ENCODE data around the gene LHFPL3. TPM values are rescaled to one million over a fixed set of nuclear protein-coding genes. Genes with fewer than 3 reads are reported as not detected.

The LHFPL3 gene
- total and polyA plus RNA-seq, 2 donors (not counting 1 experiment from before 2014, with no cell fraction given) = not detected

GRCh38 chr7:104906556-104906955 lies 578.2 kb downstream of the LHFPL3 start:
- ChIA-PET POLR2A (no interaction called here), CTCF (interaction anchor here (1.0 to 3.7 kb wide), 2 partner anchors 12 to 23 kb away, joined by 5 to 23 read pairs; no protein-coding TSS in a partner anchor)
- no peak for TF ChIP-seq EZH2 (IDR thresholded peaks at IDR 0.05; ENCODE audit: borderline replicate concordance, insufficient read depth, low read depth, low read length, poor library complexity, severe bottlenecking)
- TF ChIP-seq, protein P1, sequence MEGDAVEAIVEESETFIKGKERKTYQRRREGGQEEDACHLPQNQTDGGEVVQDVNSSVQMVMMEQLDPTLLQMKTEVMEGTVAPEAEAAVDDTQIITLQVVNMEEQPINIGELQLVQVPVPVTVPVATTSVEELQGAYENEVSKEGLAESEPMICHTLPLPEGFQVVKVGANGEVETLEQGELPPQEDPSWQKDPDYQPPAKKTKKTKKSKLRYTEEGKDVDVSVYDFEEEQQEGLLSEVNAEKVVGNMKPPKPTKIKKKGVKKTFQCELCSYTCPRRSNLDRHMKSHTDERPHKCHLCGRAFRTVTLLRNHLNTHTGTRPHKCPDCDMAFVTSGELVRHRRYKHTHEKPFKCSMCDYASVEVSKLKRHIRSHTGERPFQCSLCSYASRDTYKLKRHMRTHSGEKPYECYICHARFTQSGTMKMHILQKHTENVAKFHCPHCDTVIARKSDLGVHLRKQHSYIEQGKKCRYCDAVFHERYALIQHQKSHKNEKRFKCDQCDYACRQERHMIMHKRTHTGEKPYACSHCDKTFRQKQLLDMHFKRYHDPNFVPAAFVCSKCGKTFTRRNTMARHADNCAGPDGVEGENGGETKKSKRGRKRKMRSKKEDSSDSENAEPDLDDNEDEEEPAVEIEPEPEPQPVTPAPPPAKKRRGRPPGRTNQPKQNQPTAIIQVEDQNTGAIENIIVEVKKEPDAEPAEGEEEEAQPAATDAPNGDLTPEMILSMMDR (IDR thresholded peaks at IDR 0.05) = no peak
- H3K4me1 ChIP-seq (ENCODE audit: control insufficient read depth in 2 of 2, insufficient read depth in 2 of 2, low read length in 2 of 2) = no peaks in the 10 kb centered on the region
- no peaks in the 10 kb centered on the region for H4K20me1 ChIP-seq (ENCODE audit: control insufficient read depth, insufficient read depth, low read length, poor library complexity, severe bottlenecking)
- H3K27me3 ChIP-seq (replicated peaks in 1 of 4; ENCODE audit: control extremely low read depth in 1 of 4, control insufficient read depth in 3 of 4, insufficient read depth in 4 of 4, low read length in 3 of 4) = peaks cover 0 to 11% (median 4%) of the 10 kb centered on the region in 4 experiments
- ATAC-seq (ENCODE audit: low read depth) (no peak), DNase-seq (no peak)
- no peak overlapping the region for H3K27ac ChIP-seq (ENCODE audit: low read length in 2 of 2)
- intact Hi-C loops (cut with micrococcal nuclease) = no loop called here
- H3K36me3 ChIP-seq (replicated peaks in 1 of 2; ENCODE audit: control extremely low read depth in 1 of 2, control insufficient read depth in 1 of 2, extremely low read depth in 1 of 2, insufficient read depth in 2 of 2, low read length in 1 of 2) = no peaks in the 10 kb centered on the region
- H3K9me3 Mint-ChIP-seq (ENCODE audit: insufficient read depth) = no peaks in the 10 kb centered on the region
- H3K4me2 ChIP-seq (replicated peaks; ENCODE audit: low read depth, low read length, poor library complexity, severe bottlenecking) = no peak overlapping the region
- no peaks in the 10 kb centered on the region for H3K9me3 ChIP-seq (ENCODE audit: control extremely low read depth in 1 of 3, control insufficient read depth in 2 of 3, insufficient read depth in 1 of 3, low read length in 2 of 3)
- whole genome bisulfite sequencing (ENCODE audit: insufficient coverage) = 94% methylated on average over 2 of the region's 4 CpGs
- H3K27ac Mint-ChIP-seq = no peak overlapping the region
- no peak overlapping the region for H3K4me3 Mint-ChIP-seq
- no peak overlapping the region for H3K9ac ChIP-seq (ENCODE audit: low read length)
- no peaks in the 10 kb centered on the region for H3K79me2 ChIP-seq (ENCODE audit: control insufficient read depth, insufficient read depth, low read length)
- peaks cover 16% of the 10 kb centered on the region for H3K27me3 Mint-ChIP-seq
- no peaks in the 10 kb centered on the region for H3K4me1 Mint-ChIP-seq
- H3K4me3 ChIP-seq (ENCODE audit: control extremely low read depth in 1 of 5, extremely low read depth in 1 of 5, insufficient read depth in 1 of 5, low read depth in 2 of 5, low read length in 4 of 5) = no peak overlapping the region
- H2AFZ ChIP-seq (ENCODE audit: insufficient read depth, low read depth, low read length, poor library complexity, severe bottlenecking) = no peak overlapping the region

GRCh38 chr7:104908636-104909035 lies 580.2 kb downstream of the LHFPL3 start:
- Mint-ChIP-seq H3K27ac (no peak overlapping the region), H3K4me1 (no peaks in the 10 kb centered on the region), H3K27me3 (peaks cover 12% of the 10 kb centered on the region), H3K9me3 (ENCODE audit: insufficient read depth) (no peaks in the 10 kb centered on the region), H3K4me3 (no peak overlapping the region)
- Histone ChIP-seq H3K79me2 (ENCODE audit: control insufficient read depth, insufficient read depth, low read length) (no peaks in the 10 kb centered on the region), H3K27me3 (replicated peaks in 1 of 4; ENCODE audit: control extremely low read depth in 1 of 4, control insufficient read depth in 3 of 4, insufficient read depth in 4 of 4, low read length in 3 of 4) (peaks cover 0 to 5% (median 3%) of the 10 kb centered on the region in 4 experiments), H3K4me1 (ENCODE audit: control insufficient read depth in 2 of 2, insufficient read depth in 2 of 2, low read length in 2 of 2) (no peaks in the 10 kb centered on the region), H3K36me3 (replicated peaks in 1 of 2; ENCODE audit: control extremely low read depth in 1 of 2, control insufficient read depth in 1 of 2, extremely low read depth in 1 of 2, insufficient read depth in 2 of 2, low read length in 1 of 2) (no peaks in the 10 kb centered on the region), H2AFZ (ENCODE audit: insufficient read depth, low read depth, low read length, poor library complexity, severe bottlenecking) (no peak overlapping the region), H3K9ac (ENCODE audit: low read length) (no peak overlapping the region), H3K9me3 (ENCODE audit: control extremely low read depth in 1 of 3, control insufficient read depth in 2 of 3, insufficient read depth in 1 of 3, low read length in 2 of 3) (no peaks in the 10 kb centered on the region), H4K20me1 (ENCODE audit: control insufficient read depth, insufficient read depth, low read length, poor library complexity, severe bottlenecking) (no peaks in the 10 kb centered on the region), H3K27ac (ENCODE audit: low read length in 2 of 2) (no peak overlapping the region), H3K4me3 (ENCODE audit: control extremely low read depth in 1 of 5, extremely low read depth in 1 of 5, insufficient read depth in 1 of 5, low read depth in 2 of 5, low read length in 4 of 5) (no peak overlapping the region), H3K4me2 (replicated peaks; ENCODE audit: low read depth, low read length, poor library complexity, severe bottlenecking) (no peak overlapping the region)
- TF ChIP-seq, protein P1 (IDR thresholded peaks at IDR 0.05) = no peak
- no peak for ATAC-seq (ENCODE audit: low read depth)
- intact Hi-C loops (cut with micrococcal nuclease) = no loop called here
- CTCF ChIA-PET = interaction anchor here (1.3 to 3.7 kb wide), 3 partner anchors 10 to 521 kb away, joined by 3 to 23 read pairs (median 7); no protein-coding TSS in a partner anchor
- DNase-seq = no peak
- WGBS (ENCODE audit: insufficient coverage) = 100% methylated on average over 1 of the region's 2 CpGs
- POLR2A ChIA-PET = no interaction called here

Data from B cell (primary cell).